Lung (tissue), 12 donors: ENCODE results near the gene CACNA1E. TPM values are rescaled to one million over a fixed set of nuclear protein-coding genes. Genes with fewer than 3 reads are reported as not detected.

Experiments used
- ATAC-seq: fragments of 200-7000 bp; cut with Tn5 transposase; one replicate; pipeline ENCODE4 v1.9.1; 2020; ENCODE audit warnings: moderate number of reproducible peaks; ENCODE audit not compliant: insufficient read depth, low FRiP score
- DNase-seq, 3 donors: peaks; one replicate each; pipeline ENCODE4 v3.0.0-alpha.2; 2013 to 2017
- H3K27ac ChIP-seq, 2 donors: one replicate each; pipeline ENCODE4 v1.5.1; 2013; ENCODE audit warnings: mild to moderate bottlenecking in 2 of 2, moderate library complexity in 2 of 2, control low read depth in 1 of 2, inconsistent platforms in 1 of 2, low read depth in 1 of 2, low read length in 1 of 2
- H3K27me3 ChIP-seq, 3 donors: one replicate each; pipeline ENCODE4 v1.5.1; 2013; ENCODE audit warnings: low read length in 2 of 3; ENCODE audit not compliant: control insufficient read depth in 3 of 3, insufficient read depth in 3 of 3
- H3K36me3 ChIP-seq, 4 donors: one replicate each; pipeline ENCODE4 v1.5.1; 2013; ENCODE audit warnings: low read length in 4 of 4, mild to moderate bottlenecking in 1 of 4, moderate library complexity in 1 of 4; ENCODE audit not compliant: control insufficient read depth in 4 of 4, insufficient read depth in 4 of 4
- H3K4me1 ChIP-seq, 5 donors: one replicate each; pipeline ENCODE4 v1.5.1; 2013; ENCODE audit warnings: low read length in 5 of 5, mild to moderate bottlenecking in 2 of 5, moderate library complexity in 1 of 5; ENCODE audit not compliant: control insufficient read depth in 5 of 5, insufficient read depth in 5 of 5
- H3K4me3 ChIP-seq: one replicate; pipeline ENCODE4 v1.5.1; 2013; ENCODE audit warnings: mild to moderate bottlenecking, control low read depth, moderate library complexity
- H3K9ac ChIP-seq, 2 donors: one replicate each; pipeline ENCODE4 v1.5.1; 2013; ENCODE audit warnings: low read length in 2 of 2, control low read depth in 1 of 2; ENCODE audit not compliant: insufficient read depth in 1 of 2
- H3K9me3 ChIP-seq, 4 donors: one replicate each; pipeline ENCODE4 v1.5.1; 2013; ENCODE audit warnings: low read length in 3 of 4, mild to moderate bottlenecking in 1 of 4, moderate library complexity in 1 of 4; ENCODE audit not compliant: control insufficient read depth in 4 of 4, insufficient read depth in 3 of 4
- CTCF ChIP-seq: IDR thresholded peaks from 2 replicates; pipeline ENCODE4 v1.5.1; 2012; ENCODE audit warnings: mild to moderate bottlenecking; ENCODE audit errors: control extremely low read depth, extremely low read depth
- WGBS, 2 donors: extraction: QIAGEN DNeasy Blood & Tissue Kit; methylation state at CpG; one replicate each; pipeline ENCODE4 v1.1.7; 2013; 5-methylcytosine and 5-hydroxymethylcytosine counted together
- polyA plus RNA-seq, 2 donors: library from polyadenylated mRNA; stranded (reverse); fragments of 200-250 nt; gene quantifications; one replicate each; pipeline ENCODE4 v1.2.1, GENCODE V29; 2013
- total RNA-seq, 2 donors: library from RNA; depleted of rRNA in 1 of 2; stranded (reverse); fragments of >200 nt in 1 of 2; gene quantifications; one replicate each; pipeline ENCODE4 v1.2.1, GENCODE V29; 2014 to 2021
- donor health status: control.
- donor health status: control.
- donor health status: Bipolar disorder and iron deficiency.
- donor health status: healthy.
- donor health status: DM: yes; HTN: yes; CAD: no.

CACNA1E gene
- total and polyA plus RNA-seq, 4 donors: 0.02 to 1.4 (median 0.80) TPM

GRCh38 chr1:181496759-181497158 lies 13.4 kb downstream of the CACNA1E start:
- WGBS, 2 donors: 47 to 67% methylated on average over 1 of the region's 1 CpG
- ATAC-seq: no peak
- Histone ChIP-seq H3K27ac (no peak overlapping the region), H3K4me3 (no peak overlapping the region), H3K9ac (no peak overlapping the region), H3K27me3 (no peaks in the 10 kb centered on the region), H3K9me3 (no peaks in the 10 kb centered on the region), H3K4me1 (peaks cover 0 to 20% (median 5%) of the 10 kb centered on the region in 5 donors), H3K36me3 (no peaks in the 10 kb centered on the region)
- no peak for DNase-seq
- TF ChIP-seq CTCF: no peak

GRCh38 chr1:181497870-181498269 lies 14.6 kb downstream of the CACNA1E start:
- Histone ChIP-seq H3K27ac (no peak overlapping the region), H3K36me3 (no peaks in the 10 kb centered on the region), H3K9me3 (no peaks in the 10 kb centered on the region), H3K9ac (no peak overlapping the region), H3K4me1 (peaks cover 0 to 14% (median 2%) of the 10 kb centered on the region in 5 donors), H3K27me3 (no peaks in the 10 kb centered on the region), H3K4me3 (no peak overlapping the region)
- TF ChIP-seq CTCF: no peak
- ATAC-seq: no peak
- no peak for DNase-seq
- 67 to 74% methylated on average over 6 of the region's 6 CpGs for WGBS, 2 donors

DNA sequence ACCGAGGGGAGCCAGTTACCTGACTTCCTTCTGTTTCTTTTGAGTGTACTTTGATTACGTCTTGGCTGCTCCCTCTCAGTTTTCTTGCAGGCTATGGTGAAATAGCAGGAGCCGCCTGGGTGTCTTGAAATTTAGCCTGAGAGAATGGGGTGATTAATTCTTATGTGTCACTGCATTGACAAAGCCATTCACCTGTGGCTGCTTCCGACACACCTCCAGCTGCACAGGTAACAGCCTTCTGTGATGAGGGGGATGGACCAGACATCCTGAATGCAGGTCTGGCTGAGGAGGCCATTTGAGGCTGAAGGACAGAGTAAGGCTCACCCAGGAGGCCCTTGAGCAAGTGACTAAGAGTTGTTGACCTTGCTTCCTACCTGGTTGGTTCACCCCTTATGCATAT lies 16.5 kb downstream of the CACNA1E start:
- ATAC-seq (no peak), DNase-seq (no peak)
- Histone ChIP-seq H3K4me1 (peaks cover 0 to 20% (median 3%) of the 10 kb centered on the region in 5 donors), H3K9ac (no peak overlapping the region), H3K4me3 (no peak overlapping the region), H3K27ac (no peak overlapping the region), H3K27me3 (no peaks in the 10 kb centered on the region), H3K36me3 (no peaks in the 10 kb centered on the region), H3K9me3 (no peaks in the 10 kb centered on the region)
- no peak for TF ChIP-seq CTCF
- 70 to 83% methylated on average over 4 of the region's 4 CpGs for WGBS, 2 donors

GRCh38 chr1:181500636-181501035 lies 17.3 kb downstream of the CACNA1E start:
- TF ChIP-seq CTCF: no peak
- no peak overlapping the region for H3K9ac ChIP-seq
- H3K27ac ChIP-seq: no peak overlapping the region
- H3K9me3 ChIP-seq: no peaks in the 10 kb centered on the region
- no peak overlapping the region for H3K4me3 ChIP-seq
- ATAC-seq (no peak), DNase-seq (no peak)
- 28 to 51% methylated on average over 2 of the region's 2 CpGs for WGBS, 2 donors
- peaks cover 0 to 20% (median 3%) of the 10 kb centered on the region in 5 donors for H3K4me1 ChIP-seq
- no peaks in the 10 kb centered on the region for H3K27me3 ChIP-seq
- H3K36me3 ChIP-seq: no peaks in the 10 kb centered on the region
